NCI-H524 (cell line): Measurements from ENCODE around the gene PLEKHG1.
A peak's percentile ranks its signal among the peaks of the same experiment; 100 is the strongest.

Source experiments
- DNase-seq, 2 experiments: peaks; one replicate each; lab custom pipeline; 2025; lab: John Stamatoyannopoulos, UW

Gene PLEKHG1

DNA sequence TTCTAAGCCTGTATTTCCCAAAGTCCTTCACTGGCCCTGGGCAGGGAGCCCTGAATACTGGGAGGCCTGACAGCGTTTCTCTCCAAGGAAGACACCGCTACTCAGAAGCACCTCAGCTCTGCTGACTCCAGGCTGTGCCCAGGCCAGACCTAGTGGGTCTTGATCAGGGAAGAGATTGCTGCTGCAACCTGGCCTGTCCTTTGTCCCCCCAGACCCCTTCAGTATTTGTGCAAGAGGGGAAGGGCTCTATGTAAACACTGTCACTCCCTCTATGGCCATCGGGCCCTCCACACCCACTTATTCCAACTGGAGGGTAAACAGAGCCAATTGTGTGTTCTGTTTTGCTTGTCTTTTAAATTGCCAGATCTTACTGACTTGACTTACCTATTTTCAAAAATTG is 20.6 kb downstream of the PLEKHG1 start:
- DNase-seq, result no peak

DNA sequence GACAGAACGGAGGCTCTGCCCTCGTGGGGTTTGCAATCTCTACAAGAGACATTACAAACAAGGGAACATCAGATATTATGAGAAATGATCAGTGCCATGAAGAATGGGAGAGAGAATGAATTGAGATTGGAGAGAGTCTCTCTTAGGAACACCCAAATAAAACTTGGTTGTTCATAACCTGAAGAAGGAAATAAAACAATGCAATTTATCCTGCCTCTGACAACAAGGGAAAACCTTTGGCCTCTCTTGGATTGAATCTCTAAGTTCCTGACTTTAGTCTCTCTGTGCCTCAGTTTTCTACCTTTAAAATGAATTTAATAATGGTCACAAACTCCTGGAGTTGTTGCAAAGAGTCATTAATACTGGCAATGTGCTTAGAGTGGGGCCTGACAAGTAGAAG is 21.1 kb downstream of the PLEKHG1 start:
- no peak for DNase-seq

DNA sequence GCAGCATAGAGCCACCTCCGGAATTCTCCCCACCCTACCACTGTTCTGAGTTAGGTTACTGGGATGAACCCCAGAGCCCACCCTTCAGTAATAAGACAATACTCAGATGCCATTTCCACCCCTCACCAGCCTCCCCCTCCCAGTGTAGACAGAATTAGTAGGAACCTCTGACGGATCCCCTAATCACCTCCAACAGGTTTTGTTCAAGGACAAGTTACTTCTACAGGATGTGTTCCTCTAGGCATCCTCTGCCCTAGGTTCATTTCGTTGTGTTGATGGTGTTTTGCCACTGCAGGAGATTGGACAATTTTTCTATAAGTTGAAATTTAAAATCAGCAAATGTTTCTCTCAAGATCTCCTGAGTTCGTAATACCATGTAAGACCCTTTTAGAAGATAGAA is 22.8 kb downstream of the PLEKHG1 start:
- DNase-seq, result no peak

DNA sequence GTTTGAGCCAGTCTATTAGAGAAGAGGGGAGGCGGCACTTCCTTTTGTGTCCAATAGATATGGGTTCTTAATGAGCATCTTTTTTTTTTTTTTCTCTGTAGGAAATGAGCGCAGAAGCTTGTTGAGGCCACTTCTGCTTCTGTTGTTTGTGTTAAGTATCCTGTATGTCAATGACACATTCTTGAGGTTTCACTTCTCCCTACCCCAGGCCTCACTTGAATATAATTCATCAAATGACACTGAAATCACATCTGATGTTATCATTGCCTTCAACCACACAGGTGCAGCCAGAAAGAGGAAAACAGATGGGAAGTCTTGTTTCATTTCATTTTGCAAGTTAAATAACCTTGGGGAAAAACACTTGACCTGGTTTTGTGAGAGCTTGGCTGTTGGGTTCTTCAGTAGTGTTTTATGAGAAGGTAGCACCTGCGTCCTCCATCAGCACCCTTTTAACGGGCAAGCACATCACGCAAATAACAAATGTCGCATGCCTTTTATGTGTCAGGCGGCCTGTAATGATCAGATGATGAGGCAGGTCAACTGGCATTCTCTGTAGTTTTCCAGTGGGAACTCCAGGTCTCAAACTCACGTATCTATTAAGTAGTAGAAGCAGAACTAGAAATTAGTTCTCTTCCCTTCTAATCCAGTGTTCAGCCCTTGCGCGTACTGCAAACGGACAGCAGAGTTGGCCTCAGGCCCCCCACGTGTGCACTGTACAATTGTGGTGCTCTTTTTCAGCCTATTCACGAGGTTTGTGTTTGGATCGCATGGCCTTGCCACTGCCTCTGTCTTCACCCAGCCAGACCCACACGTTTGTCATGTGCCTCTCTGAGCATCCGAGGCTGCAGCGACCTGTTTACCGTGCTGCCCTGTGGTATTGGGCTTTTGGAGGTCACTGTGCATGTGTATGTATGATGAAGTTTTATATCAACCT is 23.5 kb downstream of the PLEKHG1 start:
- peak; percentile 93 to 99 for DNase-seq

- DNase-seq, result no peak
These were observed 24.5 kb downstream of the PLEKHG1 start for GRCh38 chr6:150624191-150624590.

DNA sequence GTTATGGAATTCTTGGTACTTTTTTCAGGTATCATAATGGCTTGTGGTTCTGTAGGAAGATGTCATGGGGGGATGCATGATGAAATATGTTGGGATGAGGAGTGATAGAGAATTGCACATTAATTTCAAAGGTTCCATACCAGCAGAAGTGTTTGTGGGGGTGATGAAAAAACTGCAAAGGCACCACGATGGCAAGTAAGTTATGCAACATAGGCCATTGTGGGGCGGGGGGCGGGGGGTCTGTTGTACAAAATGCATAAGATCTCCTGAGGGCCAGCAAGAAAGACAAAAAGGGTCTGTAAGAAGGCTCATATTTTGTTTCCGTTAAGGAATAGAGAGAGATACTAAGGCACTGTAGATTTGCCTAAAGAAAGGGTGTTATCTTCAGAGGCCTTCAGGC is 26.2 kb downstream of the PLEKHG1 start:
- no peak for DNase-seq

DNA sequence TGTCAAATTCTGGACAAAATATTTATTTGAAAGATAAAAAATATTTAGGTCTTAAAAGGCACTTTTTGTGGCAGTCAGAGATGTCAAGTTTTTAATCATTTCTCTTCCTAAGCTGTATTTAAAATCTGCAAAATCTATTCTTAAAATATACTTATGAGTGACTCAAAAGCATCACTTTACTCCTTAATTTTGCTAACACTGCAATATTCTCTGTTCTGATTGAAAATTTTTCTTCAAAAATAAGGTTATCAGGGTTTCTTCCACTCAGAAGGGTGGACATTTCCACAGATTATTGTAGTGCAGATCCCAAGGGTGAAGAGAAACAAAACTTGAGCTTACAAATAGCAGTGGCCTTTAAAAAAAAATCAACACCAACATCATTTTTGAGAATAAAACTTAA is 27.5 kb downstream of the PLEKHG1 start:
- DNase-seq, result no peak

DNA sequence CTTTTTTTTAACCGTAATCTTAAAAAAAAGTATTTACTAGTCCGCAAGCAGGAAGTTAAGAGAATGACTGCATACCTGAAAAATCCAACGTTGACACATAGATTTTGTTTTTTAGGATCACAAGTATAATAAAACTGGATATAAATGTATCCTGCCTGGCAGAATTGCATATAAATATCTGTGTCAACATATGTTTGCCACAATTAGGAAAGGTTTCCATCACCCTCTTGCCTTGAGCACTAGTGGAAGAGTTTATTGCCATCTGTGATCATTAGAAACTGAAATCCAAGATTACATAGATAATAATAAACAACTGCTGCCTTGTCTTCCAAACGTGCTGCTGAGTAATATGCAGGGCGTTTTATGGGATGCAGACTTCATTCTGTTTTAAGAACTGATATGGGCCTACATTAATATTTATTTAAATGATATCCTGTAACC is 27.9 kb downstream of the PLEKHG1 start:
- DNase-seq, result peak; percentile 71 to 90

GRCh38 chr6:150628908-150629307 is 29.2 kb downstream of the PLEKHG1 start:
- no peak for DNase-seq

- DNase-seq, result no peak
These were observed 31.7 kb downstream of the PLEKHG1 start for GRCh38 chr6:150631283-150631983.

GRCh38 chr6:150631984-150632642 is 32.4 kb downstream of the PLEKHG1 start:
- no peak for DNase-seq

- no peak for DNase-seq
These were observed 33.2 kb downstream of the PLEKHG1 start for GRCh38 chr6:150632785-150633485.

- no peak for DNase-seq
These were observed 33.8 kb downstream of the PLEKHG1 start for GRCh38 chr6:150633486-150633834.

DNA sequence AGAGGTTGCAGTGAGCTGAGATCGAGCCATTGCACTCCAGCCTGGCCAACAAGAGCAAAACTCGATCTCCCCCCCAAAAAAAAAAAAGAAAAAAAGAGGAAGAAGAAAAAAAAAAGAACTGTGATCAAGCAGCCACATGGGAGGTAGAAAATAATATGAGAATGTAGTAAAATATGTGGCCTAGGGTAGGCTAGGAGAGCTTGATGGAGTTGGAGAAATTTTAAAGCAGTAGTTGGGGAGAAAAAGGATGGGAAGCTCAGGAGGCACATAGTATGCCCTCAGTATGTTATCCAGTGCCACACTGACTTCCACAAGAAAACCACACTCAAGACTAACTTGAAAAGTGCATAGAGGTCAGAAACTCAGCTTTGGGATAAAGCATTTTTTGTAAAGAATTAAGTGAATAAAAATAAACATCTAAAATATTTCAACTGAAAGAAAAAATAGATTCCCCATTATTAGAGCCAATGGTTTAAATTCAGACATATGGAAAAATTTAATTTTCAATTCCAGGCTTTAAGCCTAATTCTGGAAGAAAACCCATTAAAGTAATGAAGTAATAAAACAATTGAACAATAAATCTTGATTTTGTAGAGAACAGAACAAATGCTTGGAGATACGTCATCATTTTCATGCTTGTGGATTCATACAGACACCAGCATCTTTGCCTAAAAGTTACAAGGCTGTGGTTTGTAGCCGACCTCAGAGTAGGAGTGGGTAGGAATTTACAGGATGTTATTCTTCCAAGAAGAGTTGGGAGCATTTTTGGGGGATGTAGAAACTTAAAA is 34.7 kb downstream of the PLEKHG1 start:
- DNase-seq, result no peak

DNA sequence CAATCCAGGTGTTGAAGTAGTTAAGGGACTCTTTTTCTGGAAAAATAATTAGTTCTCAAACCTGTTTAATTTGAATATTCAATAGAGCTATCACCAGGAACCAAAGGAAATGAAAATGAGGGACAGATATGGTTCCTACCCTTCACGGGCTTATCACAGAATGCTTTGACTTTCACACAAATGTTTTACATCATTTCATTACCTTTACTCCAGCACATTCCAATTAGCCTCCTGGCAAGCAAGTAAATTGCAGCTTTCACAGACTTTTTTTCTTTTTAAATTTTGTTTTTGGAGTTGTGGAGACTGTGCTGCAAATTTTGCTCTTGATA is 35.2 kb downstream of the PLEKHG1 start:
- DNase-seq, result no peak

DNA sequence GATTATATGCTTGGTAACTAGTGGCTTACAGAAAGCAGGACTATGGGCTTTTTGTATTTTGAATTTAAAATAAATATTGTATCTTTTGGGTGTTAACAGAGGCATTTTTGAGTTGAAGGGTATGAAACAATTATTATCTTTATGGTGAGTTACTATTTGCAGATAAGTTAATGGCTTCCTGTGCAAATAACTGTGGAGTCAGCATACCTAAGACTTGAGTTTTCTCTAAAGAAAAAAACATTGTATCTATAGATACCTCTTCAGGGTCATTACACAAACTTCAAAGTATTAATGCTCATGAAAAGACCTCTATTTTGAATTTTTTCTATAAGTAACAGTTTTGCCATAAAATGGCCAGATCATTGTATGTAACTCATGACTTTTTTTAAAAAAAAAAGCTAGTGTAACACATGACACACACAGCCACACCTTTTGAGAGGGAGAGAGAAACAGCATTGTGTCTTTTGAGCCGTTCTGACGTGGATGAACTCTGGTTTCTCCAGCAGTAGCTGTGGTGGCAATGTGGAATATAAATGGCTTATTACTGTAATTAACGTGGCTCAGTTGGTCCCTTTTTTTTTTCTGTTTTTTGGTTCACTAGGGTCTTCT is 36.3 kb downstream of the PLEKHG1 start:
- no peak for DNase-seq

DNA sequence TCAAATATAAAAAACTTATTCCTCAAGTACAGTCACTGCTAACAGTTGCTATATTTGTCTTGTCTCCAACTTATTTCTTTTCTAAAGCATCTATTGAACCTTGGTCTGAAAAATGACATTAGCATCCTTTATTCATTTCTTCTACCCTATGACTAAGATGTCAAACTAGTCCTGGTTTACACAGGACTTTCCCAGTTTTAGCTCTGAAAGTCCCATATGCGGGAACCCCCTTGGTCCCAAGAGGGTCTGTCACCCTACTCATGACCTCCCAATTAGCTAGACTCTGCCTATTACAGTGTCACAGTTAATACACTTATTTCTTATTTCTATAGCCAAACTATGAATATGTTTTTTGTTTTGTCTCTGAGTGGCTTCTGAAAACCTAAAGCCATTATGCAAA is 37.1 kb downstream of the PLEKHG1 start:
- DNase-seq, result no peak

- DNase-seq, result no peak
These were observed 37.6 kb downstream of the PLEKHG1 start for GRCh38 chr6:150637266-150637665.

DNA sequence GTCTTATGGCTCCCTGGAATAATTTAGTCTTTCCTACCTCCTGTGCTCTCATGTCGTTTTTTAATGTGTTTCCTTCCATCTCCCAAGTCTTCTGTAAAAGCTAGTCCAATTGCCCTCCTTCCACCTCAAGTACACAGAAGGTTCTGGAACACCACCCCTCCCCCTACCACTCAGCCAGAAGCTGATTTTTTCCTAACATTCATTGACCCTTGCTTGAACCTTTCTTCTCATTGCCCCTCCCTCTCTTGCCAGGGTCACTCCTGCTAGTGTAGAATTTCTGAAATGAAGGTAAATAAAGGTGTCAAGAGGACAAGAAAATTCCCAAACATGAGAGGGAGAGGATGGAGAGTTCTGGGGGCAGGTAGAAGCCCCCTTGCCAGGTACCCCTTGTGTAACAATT is 38.6 kb downstream of the PLEKHG1 start:
- no peak for DNase-seq

- no peak for DNase-seq
These were observed 39.1 kb downstream of the PLEKHG1 start for GRCh38 chr6:150638765-150639164.

DNA sequence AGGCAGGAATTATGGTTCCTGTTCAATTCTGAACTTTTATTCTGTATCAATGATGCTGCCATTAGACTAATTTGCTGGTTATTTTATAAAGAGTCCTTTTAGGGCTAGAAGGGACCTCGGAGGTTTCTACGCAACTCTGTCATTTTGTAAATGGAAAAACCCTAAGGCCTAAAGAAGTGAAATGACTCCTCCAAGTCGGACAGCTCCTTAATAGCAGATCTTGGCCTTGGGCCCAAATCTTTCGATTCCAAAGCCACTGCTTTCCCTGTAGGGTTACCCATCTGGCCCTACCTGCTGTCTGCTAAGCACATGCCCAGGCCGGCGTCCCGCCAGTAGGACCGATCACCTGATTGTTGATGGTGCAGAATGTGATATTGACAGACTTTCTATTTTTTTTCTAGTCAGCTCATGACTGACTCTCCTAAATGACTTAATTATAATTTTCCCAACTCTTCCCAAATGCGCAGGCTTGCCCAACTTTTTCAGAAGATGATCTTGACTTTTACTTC is 40.2 kb downstream of the PLEKHG1 start:
- peak; percentile 17 to 78 for DNase-seq
